Type B pancreatic cell (in vitro differentiated cells): ENCODE measurements around the gene MTMR2. TPM values are rescaled to one million over a fixed set of nuclear protein-coding genes. Genes with fewer than 3 reads are reported as not detected.

Source experiments
- DNase-seq: peaks from one replicate; pipeline ENCODE4 v3.0.0; 2021; ENCODE audit warnings: mixed read lengths; ENCODE audit not compliant: unreplicated experiment; ENCODE audit errors: extremely low spot score
- H3K27ac Mint-ChIP-seq: 2 replicates; pipeline ENCODE4 v1.8.0; 2021; ENCODE audit warnings: mild to moderate bottlenecking, mixed read lengths
- H3K27me3 Mint-ChIP-seq: 2 replicates; pipeline ENCODE4 v1.8.0; 2021; ENCODE audit warnings: mixed read lengths
- H3K36me3 Mint-ChIP-seq: 2 replicates; pipeline ENCODE4 v1.8.0; 2021; ENCODE audit warnings: mixed read lengths
- H3K4me1 Mint-ChIP-seq: one replicate; pipeline ENCODE4 v1.8.0; 2021; ENCODE audit warnings: mixed read lengths; ENCODE audit not compliant: unreplicated experiment
- H3K4me3 Mint-ChIP-seq: 2 replicates; pipeline ENCODE4 v1.8.0; 2021; ENCODE audit warnings: mild to moderate bottlenecking, mixed read lengths
- H3K9me3 Mint-ChIP-seq: 2 replicates; pipeline ENCODE4 v1.8.0; 2021; ENCODE audit warnings: mixed read lengths
- total RNA-seq: library from RNA; stranded (reverse); gene quantifications from 2 replicates; pipeline ENCODE4 v1.2.1, GENCODE V29; 2021; ENCODE audit warnings: low replicate concordance
- TF ChIP-seq, protein P1 (sequence below): fragments of 200-600 bp; sonication (generic); conservative IDR thresholded peaks from 2 replicates; pipeline ENCODE4 v1.5.0; 2021; ENCODE audit warnings: antibody characterized with exemption, mild to moderate bottlenecking

The MTMR2 gene
- total RNA-seq, 1 donor from 2014 or later, result 38.9 TPM

DNA sequence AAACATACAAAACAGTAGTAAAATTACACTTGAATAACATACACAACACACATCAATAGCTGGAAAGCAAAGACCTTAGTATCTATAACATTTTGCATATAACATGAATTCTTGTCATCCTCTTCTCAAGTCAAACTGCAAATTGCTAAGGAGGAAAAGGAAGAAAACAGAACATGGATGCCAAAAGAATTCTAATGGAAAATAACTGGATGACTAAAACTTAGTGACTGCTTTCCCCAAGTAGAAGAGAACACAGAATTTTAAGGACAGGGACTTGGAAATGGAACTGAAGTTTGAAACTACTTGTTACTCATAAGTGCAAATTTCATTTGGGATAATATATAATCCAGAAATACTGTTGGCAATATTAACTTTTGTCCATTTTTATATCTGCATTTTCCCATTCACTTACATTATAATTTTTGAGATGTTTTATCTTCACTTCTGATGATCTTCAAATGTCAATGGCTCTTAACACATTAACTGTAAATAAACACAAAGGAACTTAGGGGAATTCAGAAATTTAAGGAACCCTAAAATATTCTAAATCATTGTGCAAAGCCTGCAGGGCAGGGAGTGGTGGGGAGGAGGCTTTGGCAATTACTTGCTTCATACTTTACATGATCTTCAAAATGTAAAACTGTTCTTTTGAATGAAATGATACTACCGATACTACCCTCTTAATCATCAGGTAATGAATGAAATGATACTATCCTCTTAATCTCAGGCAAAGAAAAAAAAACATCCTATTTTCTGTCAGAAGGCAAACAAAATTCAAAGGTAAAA is 9.9 kb downstream of the MTMR2 start:
- Mint-ChIP-seq H3K36me3 (peaks cover 4% of the 10 kb centered on the region), H3K27me3 (no peaks in the 10 kb centered on the region), H3K4me3 (no peak overlapping the region), H3K27ac (no peak overlapping the region), H3K4me1 (peaks cover 8% of the 10 kb centered on the region), H3K9me3 (no peaks in the 10 kb centered on the region)
- DNase-seq, result no peak
- TF ChIP-seq, protein P1, sequence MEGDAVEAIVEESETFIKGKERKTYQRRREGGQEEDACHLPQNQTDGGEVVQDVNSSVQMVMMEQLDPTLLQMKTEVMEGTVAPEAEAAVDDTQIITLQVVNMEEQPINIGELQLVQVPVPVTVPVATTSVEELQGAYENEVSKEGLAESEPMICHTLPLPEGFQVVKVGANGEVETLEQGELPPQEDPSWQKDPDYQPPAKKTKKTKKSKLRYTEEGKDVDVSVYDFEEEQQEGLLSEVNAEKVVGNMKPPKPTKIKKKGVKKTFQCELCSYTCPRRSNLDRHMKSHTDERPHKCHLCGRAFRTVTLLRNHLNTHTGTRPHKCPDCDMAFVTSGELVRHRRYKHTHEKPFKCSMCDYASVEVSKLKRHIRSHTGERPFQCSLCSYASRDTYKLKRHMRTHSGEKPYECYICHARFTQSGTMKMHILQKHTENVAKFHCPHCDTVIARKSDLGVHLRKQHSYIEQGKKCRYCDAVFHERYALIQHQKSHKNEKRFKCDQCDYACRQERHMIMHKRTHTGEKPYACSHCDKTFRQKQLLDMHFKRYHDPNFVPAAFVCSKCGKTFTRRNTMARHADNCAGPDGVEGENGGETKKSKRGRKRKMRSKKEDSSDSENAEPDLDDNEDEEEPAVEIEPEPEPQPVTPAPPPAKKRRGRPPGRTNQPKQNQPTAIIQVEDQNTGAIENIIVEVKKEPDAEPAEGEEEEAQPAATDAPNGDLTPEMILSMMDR, result no peak

DNA sequence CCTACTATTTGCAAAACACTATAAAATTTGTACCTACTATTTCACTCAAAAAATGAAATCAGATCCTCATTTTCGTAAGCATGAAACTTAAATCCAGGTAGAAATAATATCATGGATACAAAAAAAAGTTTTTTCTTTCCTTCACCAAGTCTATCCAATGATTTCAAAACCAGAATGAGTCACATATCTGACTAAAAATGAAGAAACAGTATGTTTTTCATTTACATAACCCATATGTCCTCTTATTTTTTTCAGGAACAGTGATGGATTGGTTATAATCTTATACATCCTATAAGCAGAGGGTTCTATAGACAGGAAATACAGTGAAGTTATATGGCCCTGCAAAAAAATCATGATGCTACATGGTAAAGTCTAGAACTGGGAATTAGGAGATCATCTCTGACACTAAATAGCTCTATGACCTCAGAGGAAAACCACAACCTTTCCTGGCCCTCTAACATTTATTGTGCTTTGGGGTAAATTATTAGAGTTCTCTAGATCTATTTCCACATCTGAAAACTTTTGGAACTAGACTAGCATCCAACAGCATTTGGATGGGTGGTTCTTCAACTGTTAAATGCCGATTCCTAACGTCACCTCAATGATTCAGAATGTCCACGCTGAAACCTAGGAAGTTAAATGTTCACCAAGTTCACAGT is 10.9 kb downstream of the MTMR2 start:
- DNase-seq, result no peak
- Mint-ChIP-seq H3K27ac (no peak overlapping the region), H3K4me1 (peaks cover 8% of the 10 kb centered on the region), H3K36me3 (peaks cover 8% of the 10 kb centered on the region), H3K27me3 (no peaks in the 10 kb centered on the region), H3K4me3 (no peak overlapping the region), H3K9me3 (no peaks in the 10 kb centered on the region)
- TF ChIP-seq, protein P1, result no peak

DNA sequence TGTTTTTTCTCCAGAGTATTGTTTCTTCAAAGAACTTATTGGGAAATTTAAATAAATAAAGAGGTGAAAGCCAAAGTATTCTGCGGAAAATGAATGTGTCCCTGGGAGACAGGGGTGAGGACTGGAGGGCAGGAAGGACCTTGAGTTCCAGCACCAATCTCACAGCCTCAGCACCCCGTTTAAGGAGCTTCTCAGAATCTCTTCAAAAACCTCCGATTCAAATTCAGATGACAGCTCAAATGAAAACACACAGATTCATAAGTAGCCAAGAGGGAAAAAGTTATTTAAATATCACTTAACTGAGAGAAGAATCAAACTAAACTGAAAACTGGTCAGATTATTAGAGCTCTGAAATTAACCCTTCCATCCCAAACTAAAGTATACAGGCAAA is 12.5 kb downstream of the MTMR2 start:
- Mint-ChIP-seq H3K36me3 (peaks cover 19% of the 10 kb centered on the region), H3K27ac (no peak overlapping the region), H3K27me3 (no peaks in the 10 kb centered on the region), H3K4me3 (no peak overlapping the region), H3K9me3 (no peaks in the 10 kb centered on the region), H3K4me1 (no peaks in the 10 kb centered on the region)
- TF ChIP-seq, protein P1, result no peak
- no peak for DNase-seq

DNA sequence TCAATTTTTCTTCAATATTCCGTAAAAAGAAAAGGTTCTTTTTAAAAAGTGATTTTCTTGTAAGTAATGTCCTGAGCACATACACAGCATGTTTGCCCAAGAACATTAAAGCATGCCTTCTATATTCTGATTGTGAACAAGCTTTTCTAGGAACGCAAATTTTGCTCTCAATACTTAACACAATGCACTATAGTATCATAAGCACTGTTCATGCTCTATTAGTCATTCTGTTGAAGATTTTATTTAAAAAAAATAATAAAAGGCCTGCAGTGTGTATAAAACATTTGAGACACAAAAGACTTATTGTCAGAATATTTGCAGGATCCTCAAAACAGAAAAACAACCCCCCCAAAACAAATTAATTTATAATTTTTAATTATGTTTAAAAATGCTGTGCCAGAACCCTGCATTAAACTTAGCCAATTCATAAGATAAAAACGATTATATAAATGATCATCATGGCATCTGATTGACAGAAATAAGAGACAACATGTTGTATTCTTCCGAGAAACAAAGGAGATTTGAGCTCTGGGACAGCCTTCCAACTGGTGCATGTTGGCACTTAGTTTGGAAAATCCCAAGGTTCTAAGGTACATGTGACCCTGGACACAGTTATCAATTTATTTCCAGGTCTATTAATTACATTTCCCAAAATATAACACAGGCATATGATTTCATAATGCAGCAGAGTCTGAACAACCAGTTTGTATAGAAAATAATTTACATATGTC is 13.1 kb downstream of the MTMR2 start:
- H3K9me3 Mint-ChIP-seq, result no peaks in the 10 kb centered on the region
- no peaks in the 10 kb centered on the region for H3K4me1 Mint-ChIP-seq
- H3K36me3 Mint-ChIP-seq, result peaks cover 19% of the 10 kb centered on the region
- H3K4me3 Mint-ChIP-seq, result no peak overlapping the region
- no peak overlapping the region for H3K27ac Mint-ChIP-seq
- TF ChIP-seq, protein P1, result no peak
- DNase-seq, result no peak
- no peaks in the 10 kb centered on the region for H3K27me3 Mint-ChIP-seq

DNA sequence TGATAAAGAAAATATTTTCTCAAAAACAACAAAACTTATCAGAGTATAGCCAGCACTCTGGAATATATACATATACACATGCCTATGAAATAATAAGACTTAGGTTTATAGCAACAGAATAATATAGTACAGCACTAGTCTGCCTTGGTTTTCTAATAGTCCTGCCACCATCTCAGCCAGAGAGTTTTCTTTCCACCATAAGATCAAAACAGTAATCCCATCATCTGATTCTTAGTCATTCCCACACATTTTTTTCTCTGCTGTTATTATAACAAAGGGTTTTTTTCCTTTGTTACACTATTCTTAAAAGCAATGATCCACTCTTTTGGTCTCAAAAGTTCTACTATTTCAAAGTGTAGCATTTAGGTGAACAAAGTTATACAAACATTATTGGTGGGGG is 15.1 kb downstream of the MTMR2 start:
- TF ChIP-seq, protein P1, result no peak
- H3K36me3 Mint-ChIP-seq, result peaks cover 19% of the 10 kb centered on the region
- DNase-seq, result no peak
- H3K9me3 Mint-ChIP-seq, result no peaks in the 10 kb centered on the region
- no peak overlapping the region for H3K27ac Mint-ChIP-seq
- no peak overlapping the region for H3K4me3 Mint-ChIP-seq
- no peaks in the 10 kb centered on the region for H3K27me3 Mint-ChIP-seq
- no peaks in the 10 kb centered on the region for H3K4me1 Mint-ChIP-seq
